HuH-7 (cell line): ENCODE data around the gene CTNNBL1.
"Not testable (repeated sequence)": the region's sequence is repeated elsewhere in the genome, so short reads cannot be mapped to it uniquely, and the experiment has no call there.

ENCODE experiments used
- DNase-seq: peaks from one replicate; pipeline ENCODE4 v3.0.0; 2011; ENCODE audit warnings: low spot score

The CTNNBL1 gene

GRCh38 chr20:37711994-37712964 lies 18.4 kb downstream of the CTNNBL1 start:
- DNase-seq, result no peak

DNA sequence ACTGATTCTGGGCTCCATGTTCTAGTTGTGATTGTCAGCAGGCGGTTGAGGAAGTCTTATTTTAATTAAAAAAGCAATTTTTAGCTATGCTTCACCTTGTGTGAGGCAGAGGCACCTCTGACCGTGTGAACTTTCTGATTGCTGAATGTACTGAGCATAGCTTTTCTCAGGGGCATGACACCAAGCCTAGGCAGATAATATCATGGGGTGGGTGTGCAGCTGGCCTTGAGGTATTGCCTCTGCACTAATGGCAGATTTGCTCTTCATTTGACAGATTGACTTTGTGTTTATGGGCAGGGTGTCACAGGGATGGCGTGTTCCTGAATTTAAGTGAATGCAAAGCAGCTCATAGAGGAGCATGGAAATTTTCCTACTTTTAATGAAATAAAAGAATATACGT lies 19.6 kb downstream of the CTNNBL1 start:
- no peak for DNase-seq

DNA sequence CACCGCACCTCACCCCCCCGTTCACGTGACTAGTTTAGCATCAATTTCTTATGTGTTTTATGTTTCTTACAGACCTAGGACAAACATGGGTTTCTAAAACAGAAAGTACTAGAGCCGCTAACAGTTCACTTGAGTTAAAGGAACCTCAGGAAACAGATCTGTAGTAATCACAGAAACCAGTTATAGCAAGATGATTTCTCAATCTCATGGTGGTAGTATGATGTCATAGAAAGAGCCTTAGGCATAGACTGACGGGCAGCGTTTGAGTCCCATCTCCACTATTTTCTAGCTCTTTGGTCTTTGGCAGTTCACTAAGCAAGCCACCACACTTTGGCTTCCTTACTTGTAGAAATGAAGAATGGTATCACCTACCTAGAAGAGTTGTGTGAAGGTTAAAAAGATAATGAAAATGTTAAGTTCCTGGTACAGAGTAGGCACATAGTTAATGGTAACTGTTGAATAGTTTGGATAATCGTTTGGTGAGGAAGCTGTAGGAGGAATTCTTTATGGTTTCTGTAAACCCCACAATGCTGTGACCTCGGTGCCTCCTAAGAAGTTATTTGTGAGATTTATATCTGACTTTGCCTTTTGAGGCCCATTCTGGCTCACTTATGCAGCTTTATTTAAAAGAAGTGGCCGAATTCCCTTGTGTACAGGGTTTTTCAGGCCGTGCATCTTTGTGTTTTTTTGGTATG lies 21.3 kb downstream of the CTNNBL1 start:
- DNase-seq, result no peak

GRCh38 chr20:37721751-37722150 lies 27.9 kb downstream of the CTNNBL1 start:
- no peak for DNase-seq

- DNase-seq, result not testable (repeated sequence)
These were observed 28.5 kb downstream of the CTNNBL1 start for GRCh38 chr20:37722312-37722711.

DNA sequence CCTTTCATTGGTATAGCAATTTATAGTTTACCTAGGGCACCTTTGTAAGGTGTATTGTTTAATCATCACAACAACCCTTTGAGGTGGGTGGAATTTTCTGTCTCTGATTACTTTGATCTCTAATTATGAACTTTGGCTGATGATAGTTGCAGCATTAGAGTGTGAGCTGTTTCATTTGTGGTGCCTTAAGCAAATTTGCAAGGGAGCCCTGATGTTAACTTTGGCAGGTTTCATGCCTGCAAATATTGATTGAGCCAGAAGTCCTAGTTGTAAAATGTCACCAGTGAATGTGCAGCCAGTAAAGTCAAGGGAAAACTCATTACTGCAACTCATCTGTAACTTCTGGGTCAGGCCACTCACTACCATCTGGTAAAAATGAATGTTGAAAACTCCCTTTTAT lies 29.8 kb downstream of the CTNNBL1 start:
- peak; percentile 23 for DNase-seq

DNA sequence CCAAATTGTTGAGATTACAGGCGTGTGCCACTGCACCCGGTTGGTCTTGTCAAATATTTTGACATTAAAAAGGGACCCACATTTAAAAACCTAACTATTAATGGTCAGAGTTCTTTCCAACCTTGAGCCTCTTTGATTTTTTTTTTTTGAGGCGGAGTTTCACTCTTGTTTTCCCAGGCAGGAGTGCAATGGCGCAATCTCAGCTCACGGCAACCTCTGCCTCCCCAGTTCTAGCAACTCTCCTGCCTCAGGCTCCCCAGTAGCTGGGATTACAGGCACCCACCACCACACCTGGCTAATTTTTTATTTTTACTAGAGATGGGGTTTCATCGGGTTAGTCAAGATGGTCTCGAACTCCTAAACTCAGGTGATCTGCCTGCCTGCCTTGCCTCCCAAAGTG lies 31.3 kb downstream of the CTNNBL1 start:
- no peak for DNase-seq

- no peak for DNase-seq
These were observed 32.0 kb downstream of the CTNNBL1 start for GRCh38 chr20:37725855-37726254.

- no peak for DNase-seq
These were observed 32.5 kb downstream of the CTNNBL1 start for GRCh38 chr20:37726321-37726720.

DNA sequence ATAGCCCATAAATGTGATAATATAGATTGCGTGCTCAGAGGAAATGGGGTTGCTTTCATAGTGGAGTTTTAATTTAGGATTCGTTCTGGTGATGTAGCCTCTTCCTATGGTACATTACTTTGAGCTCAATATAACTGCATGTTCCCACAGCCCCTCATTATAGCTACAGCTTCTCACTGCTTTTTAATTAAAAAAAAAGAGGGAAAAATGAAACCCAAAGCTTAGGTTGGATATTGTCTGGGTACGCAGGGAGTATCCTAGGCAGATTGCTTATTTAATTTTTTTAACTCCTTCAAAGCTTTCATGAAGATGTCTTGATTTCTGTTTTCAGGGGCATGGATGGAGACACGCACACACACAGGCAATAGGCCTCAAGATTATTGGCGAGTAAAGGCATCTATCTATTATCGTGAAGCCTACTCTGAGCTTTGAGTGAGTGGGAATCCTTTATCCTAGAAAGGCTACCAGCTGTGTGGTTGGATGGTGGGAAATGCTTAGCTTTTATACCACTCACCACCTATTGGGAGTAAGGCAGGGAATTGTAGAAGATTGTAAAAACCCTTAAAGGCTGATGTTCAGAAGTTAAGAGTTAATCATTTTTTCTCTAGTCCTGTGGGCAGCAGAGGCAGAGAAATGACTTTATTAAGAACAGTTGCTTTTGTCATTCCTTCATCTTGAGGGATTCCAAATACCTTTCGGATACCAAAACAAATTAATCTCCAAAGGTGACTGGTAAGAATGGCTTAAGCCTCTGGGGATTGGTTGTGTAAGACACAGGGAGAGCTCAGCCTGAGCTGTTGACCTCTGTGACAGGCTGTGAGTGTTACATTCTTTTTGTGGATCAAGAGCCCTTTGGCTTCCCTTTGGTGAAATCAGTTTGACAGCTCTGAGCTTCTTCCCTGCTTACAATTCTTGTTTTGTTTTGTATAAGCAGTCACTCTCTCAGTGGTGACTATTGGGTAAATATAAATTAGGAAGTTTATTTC lies 33.4 kb downstream of the CTNNBL1 start:
- DNase-seq, result peak; percentile 49

DNA sequence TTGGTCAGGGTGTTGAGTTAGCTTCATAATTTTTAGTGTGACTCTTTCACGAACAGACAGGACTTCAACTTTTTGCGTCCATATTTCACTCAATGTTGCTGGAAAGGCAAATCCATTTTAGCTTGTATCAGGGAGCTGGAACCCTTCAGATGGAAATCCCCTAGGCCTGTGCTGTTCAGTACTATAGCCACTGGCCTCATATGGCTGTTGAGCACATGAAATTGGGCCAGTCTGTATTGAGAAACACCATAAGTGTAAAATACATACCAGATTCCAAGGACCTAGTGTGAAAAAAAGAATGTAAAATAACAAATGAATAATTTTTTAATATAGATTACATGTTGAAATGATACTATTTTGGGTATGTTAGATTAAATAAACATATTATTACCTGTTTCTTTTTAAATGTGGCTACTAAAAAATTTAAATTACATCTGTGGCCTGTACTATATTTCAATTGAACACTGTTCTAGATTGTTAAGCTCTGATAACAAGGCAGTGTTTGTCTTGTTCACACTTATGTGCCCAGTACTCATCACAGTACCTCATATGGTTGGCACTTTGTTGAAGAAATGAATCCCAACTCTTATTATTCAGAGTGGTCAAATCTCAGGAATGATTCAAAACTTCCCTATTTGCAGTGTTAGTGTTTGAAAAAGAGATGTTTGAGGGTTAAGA lies 34.3 kb downstream of the CTNNBL1 start:
- DNase-seq, result no peak

- no peak for DNase-seq
These were observed 34.8 kb downstream of the CTNNBL1 start for GRCh38 chr20:37728635-37728983.

- no peak for DNase-seq
These were observed 35.6 kb downstream of the CTNNBL1 start for GRCh38 chr20:37729452-37729851.

GRCh38 chr20:37729909-37730308 lies 36.1 kb downstream of the CTNNBL1 start:
- no peak for DNase-seq

DNA sequence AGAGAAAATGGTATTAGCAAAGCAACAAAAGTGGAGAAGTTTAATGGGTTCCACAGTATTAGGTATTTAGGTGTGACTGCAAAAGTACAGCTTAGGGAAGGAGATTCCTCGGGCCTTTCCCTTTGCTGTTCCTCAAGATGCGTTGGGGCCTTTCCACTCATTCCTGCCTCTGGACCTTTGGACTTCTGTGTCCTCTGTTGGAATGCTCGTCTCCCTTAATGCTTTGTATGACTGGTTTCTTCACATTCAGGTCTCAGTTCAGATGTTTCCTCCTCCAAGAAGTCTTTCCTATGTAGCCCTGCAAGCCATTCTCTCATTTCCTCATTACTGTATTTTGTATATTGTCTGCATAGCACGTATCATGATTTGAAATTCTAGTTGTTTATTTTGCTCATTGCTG lies 39.6 kb downstream of the CTNNBL1 start:
- DNase-seq, result no peak

GRCh38 chr20:37734228-37734985 lies 40.6 kb downstream of the CTNNBL1 start:
- DNase-seq, result no peak

GRCh38 chr20:37735541-37735940 lies 41.7 kb downstream of the CTNNBL1 start:
- no peak for DNase-seq

DNA sequence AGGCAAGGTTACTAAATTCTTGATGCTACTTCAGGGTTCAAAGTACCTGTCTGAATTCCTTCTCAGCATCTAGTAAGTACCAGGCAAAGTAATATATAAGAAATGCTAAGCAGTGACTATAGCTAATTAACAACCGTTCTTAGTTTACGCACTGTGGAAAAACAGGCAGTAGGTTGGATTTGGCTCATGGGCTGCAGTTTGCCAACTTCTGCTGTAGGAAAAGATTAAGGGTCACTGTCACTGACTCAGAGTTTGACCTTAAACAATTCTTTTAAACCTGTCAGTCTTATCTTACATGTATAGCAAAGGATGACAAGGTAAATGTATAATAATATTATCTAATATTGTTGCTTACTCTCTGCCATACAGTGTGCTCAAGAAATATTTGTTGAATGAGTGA lies 42.3 kb downstream of the CTNNBL1 start:
- DNase-seq, result no peak

DNA sequence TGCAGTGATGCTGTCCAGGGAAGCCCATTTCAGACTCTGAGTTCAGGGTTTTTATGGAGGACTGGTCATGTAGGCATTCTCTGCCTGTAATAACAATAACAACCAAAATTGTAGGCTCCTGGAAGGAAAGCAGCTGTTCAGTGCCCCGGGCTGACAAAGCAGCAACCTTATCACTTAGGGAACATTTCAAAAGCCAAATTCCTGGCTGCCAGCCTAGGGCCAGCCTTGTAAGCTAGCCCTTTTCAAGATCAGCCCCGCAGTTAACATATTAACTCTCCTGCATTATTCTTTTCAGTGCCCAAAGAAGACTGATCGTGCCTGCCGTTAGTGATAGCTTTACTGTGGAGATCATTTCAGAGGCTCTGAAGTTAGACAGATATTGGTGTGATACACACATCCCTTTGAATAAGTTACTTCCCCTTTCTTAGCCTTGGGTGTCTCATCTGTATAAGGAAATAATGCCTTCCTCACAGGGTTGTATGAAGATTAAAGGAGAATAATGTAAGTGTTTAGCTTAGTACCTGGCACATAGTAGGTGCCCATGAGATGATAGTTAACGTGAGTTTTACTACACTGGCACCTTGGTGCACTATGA lies 44.1 kb downstream of the CTNNBL1 start:
- DNase-seq, result no peak

DNA sequence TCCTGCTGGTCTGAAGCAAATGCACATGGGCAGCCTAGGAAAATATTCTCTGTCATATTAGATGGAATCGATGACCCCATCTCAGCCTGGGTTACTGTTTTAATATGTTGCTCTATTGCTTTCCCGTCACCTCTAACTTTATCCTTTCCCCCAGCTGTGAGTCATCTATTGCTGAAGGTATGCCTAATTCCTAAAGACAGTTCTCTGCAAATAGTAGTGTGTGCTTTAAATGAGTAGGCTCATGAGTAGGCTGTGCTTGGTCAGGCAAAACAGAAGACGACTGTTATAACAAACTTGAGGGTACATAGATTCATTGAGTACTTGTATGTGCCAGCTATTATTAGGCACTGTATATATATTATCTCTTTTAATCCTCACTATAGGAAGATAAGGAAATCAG lies 47.2 kb downstream of the CTNNBL1 start:
- DNase-seq, result no peak
